ENCODE results near the gene B4GALT5.
A peak's percentile ranks its signal among the peaks of the same experiment; 100 is the strongest.
"Not testable (repeated sequence)": the region's sequence is repeated elsewhere in the genome, so short reads cannot be mapped to it uniquely, and the experiment has no call there.

Gene B4GALT5

DNA sequence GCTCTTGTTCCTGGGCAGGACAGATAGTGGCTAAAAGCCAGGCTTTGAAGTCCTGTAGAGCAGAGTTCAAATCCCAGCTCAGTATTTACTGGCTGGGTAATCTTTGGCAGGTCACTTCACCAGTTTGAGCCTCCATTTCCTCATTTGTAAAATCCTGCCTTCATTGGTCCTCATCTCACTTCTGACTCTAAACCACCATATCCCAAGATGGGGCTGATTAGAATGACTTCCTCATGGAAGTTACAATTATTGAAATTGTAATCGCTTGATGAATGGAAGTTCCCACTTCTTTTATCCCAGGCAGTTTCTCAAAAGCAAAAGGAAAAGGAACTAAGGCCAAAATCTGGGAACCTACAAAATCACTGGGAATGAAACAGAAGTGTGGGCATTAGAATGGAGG lies 35.9 kb upstream of the B4GALT5 start:
- Mint-ChIP-seq H3K36me3 (ENCODE audit: low read depth) (no peaks in the 10 kb centered on the region), H3K27ac (peak overlapping the region; percentile 71), H3K27me3 (peaks cover 3% of the 10 kb centered on the region), H3K9me3 (no peaks in the 10 kb centered on the region), H3K4me1 (ENCODE audit: low read depth) (peaks cover 29% of the 10 kb centered on the region), H3K4me3 (no peak overlapping the region)
- intact Hi-C loops (cut with micrococcal nuclease): no loop called here

DNA sequence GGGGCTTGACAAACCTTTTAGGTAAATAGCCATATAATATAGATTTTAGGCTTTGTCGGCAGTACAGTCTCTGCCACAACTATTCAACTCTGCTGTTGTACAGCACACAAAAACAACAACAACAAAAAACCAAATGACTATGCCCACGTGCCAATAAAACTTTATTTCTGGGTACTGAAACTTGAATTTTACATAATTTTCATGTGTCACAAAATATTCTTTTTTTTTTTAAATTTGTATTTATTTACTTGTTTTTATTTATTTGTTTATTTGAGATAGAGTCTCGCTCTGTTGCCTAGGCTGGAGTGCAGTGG lies 34.8 kb upstream of the B4GALT5 start:
- H3K27me3 Mint-ChIP-seq: peaks cover 3% of the 10 kb centered on the region
- H3K4me3 Mint-ChIP-seq: no peak overlapping the region
- H3K27ac Mint-ChIP-seq: no peak overlapping the region
- no peaks in the 10 kb centered on the region for H3K9me3 Mint-ChIP-seq
- peaks cover 29% of the 10 kb centered on the region for H3K4me1 Mint-ChIP-seq (ENCODE audit: low read depth)
- no peaks in the 10 kb centered on the region for H3K36me3 Mint-ChIP-seq (ENCODE audit: low read depth)
- intact Hi-C loops (cut with micrococcal nuclease): no loop called here

DNA sequence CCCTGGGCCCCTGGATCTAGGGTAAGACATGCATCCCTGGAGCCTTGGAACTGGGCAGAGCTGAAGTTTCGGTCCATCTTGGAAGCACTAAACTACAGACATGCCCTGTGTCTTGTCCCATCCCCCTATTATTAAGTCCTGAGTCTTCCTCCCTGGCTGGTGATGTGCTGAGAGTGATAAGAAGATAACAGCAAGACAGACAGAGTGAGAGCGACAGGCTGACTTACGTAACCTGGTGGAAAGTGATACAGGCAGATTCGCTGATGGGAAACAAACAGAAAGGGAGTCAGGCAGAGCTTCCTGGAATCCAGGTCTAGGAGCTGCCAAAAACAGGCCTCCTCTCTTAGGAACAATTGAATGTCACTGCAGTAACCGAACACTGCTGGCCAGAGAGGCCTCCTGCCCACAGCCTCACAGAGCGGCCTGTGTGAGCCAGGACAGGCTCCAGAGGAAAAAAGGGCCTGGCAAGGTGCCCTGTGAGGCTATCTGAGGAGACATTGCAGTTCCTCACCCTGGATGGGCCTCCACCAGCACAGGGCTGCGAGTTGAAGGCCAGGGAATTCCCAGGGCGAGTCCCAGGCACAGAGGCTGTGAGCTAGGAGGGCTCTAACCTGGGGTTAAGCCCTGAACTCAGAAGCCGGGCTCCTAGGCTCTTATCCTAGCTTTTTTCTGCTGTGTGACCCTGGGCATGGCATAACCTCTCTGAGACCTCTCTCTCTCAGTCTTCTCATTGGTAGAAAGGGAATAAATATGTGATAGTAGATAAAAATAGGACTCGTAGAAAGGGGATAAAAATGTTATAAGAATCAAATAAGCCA lies 34.2 kb upstream of the B4GALT5 start:
- Mint-ChIP-seq H3K36me3 (ENCODE audit: low read depth) (no peaks in the 10 kb centered on the region), H3K4me1 (ENCODE audit: low read depth) (peaks cover 28% of the 10 kb centered on the region), H3K4me3 (no peak overlapping the region), H3K9me3 (no peaks in the 10 kb centered on the region), H3K27ac (no peak overlapping the region), H3K27me3 (peaks cover 3% of the 10 kb centered on the region)
- intact Hi-C loops (cut with micrococcal nuclease): no loop called here

DNA sequence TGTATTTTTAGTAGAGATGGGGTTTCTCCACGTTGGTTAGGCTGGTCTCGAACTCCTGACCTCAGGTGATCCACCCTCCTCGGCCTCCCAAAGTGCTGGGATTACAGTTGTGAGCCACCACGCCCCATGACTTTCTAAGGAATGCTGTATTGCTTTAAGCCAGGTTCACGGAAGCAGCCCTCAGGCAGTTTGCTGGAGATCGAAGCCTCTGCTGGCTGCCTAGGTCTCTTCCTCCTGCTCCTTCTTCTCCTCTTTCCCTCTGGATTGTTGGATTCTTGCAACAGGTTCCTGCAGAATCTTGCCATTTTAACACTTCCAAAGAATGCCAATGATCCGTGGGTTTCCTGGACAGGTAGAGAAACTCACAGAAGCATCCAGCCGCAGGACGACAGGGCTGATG lies 29.3 kb upstream of the B4GALT5 start:
- Mint-ChIP-seq H3K27ac (no peak overlapping the region), H3K9me3 (no peaks in the 10 kb centered on the region), H3K27me3 (peaks cover 3% of the 10 kb centered on the region), H3K36me3 (ENCODE audit: low read depth) (no peaks in the 10 kb centered on the region), H3K4me1 (ENCODE audit: low read depth) (peaks cover 5% of the 10 kb centered on the region), H3K4me3 (no peak overlapping the region)
- intact Hi-C loops (cut with micrococcal nuclease): no loop called here

DNA sequence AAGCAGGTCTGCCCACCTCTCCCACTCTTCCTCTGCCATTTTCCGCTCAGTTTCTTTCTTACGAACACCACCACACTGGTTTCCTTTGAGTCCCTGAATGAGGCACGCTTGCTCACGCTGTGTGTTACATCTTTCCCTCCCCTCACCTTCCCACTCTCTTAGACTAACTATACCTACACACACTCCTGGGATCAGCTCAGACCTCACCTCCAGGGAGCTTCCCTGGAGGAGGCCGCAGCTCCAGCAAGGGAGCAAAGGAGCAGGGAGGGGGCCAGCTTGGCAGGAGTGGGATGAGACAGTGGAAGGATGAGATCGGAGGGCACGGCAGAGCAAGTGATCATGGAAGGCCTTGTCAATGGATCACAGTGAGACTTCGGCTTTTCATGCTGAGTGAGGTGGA lies 28.3 kb upstream of the B4GALT5 start:
- H3K4me1 Mint-ChIP-seq (ENCODE audit: low read depth): peaks cover 5% of the 10 kb centered on the region
- no peak overlapping the region for H3K27ac Mint-ChIP-seq
- intact Hi-C loops (cut with micrococcal nuclease): no loop called here
- H3K9me3 Mint-ChIP-seq: no peaks in the 10 kb centered on the region
- no peaks in the 10 kb centered on the region for H3K36me3 Mint-ChIP-seq (ENCODE audit: low read depth)
- H3K4me3 Mint-ChIP-seq: no peak overlapping the region
- peaks cover 3% of the 10 kb centered on the region for H3K27me3 Mint-ChIP-seq

DNA sequence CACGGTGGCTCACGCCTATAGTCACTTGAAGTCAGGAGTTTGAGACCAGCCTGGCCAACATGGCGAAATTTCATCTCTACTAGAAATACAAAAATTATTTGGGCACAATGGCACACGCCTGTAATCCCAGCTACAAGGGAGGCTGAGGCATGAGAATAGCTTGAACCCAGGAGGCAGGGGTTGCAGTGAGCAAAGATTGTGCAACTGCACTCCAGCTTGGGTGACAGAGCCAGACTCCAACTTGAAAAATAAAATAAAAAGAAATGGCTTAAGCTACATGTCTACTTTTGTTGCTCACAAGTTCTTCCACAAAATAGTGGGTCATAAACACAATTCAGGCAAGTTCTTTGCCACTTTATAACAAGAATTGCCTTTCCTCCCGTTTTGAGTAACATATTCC lies 27.1 kb upstream of the B4GALT5 start:
- H3K27ac Mint-ChIP-seq: no peak overlapping the region
- H3K9me3 Mint-ChIP-seq: no peaks in the 10 kb centered on the region
- no peaks in the 10 kb centered on the region for H3K36me3 Mint-ChIP-seq (ENCODE audit: low read depth)
- H3K4me1 Mint-ChIP-seq (ENCODE audit: low read depth): peaks cover 5% of the 10 kb centered on the region
- intact Hi-C loops (cut with micrococcal nuclease): no loop called here
- no peak overlapping the region for H3K4me3 Mint-ChIP-seq
- H3K27me3 Mint-ChIP-seq: no peaks in the 10 kb centered on the region

DNA sequence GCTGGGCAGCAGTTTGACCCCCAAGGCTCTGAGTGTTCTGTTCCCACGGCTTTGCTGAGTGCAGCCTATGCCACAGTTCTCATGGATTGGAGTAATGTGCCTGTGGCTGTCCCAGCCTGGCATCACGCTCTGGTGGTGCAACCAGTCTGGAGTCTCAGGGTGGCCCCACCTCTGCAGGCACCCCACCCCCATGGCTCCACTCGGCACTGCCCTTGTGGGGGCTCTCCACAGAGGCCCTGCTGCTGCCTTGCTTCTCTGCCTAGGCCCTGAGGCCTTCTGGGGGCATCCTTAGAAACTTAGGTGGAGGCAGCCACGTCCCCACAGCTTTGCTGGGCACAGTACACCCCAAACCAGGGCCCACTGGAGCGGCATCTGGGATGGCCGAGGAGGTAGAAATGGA lies 25.4 kb upstream of the B4GALT5 start:
- Mint-ChIP-seq H3K36me3 (ENCODE audit: low read depth) (no peaks in the 10 kb centered on the region), H3K9me3 (no peaks in the 10 kb centered on the region), H3K4me3 (no peak overlapping the region), H3K4me1 (ENCODE audit: low read depth) (peaks cover 5% of the 10 kb centered on the region), H3K27ac (no peak overlapping the region), H3K27me3 (no peaks in the 10 kb centered on the region)
- intact Hi-C loops (cut with micrococcal nuclease): no loop called here

DNA sequence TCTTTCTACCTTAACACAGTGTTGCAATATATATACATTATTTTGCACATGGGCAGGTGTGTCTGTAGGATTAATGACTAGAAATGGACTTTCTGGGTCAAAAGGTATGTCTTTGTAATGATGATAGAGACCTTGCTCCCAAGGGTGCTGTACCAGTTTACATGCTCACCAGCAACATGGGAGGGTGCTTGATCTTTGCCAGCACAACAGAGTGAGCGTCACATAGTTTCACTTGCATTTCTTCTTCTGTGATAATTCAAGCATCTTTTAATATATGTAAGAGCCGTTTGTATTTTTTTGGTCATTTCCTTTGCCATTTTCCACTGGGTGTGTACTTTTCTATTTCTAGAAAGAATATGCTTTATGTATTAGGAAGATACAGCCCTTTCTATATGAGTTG lies 23.6 kb upstream of the B4GALT5 start:
- no peak overlapping the region for H3K4me3 Mint-ChIP-seq
- no peaks in the 10 kb centered on the region for H3K27me3 Mint-ChIP-seq

DNA sequence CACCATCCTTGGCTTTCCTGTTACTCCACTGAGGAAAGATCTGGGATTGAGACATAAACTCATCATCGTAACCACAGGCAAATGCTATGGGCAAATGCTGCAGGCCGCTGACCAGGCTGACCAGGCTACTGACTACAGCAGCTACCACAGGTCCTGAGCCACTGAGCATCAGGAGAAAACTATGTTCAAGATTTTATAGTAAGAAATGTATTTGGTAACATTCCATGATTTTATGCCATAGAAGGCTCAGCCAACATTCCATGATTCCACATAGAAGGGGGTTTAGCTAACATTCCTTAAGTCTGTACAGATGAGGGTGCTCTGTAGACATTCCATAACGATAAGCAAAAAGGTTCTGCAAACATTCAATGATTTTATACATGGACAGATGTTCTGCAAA lies 16.1 kb upstream of the B4GALT5 start:
- Mint-ChIP-seq H3K27me3 (no peaks in the 10 kb centered on the region), H3K36me3 (ENCODE audit: low read depth) (no peaks in the 10 kb centered on the region), H3K4me3 (no peak overlapping the region), H3K4me1 (ENCODE audit: low read depth) (peaks cover 19% of the 10 kb centered on the region), H3K27ac (no peak overlapping the region), H3K9me3 (no peaks in the 10 kb centered on the region)
- intact Hi-C loops (cut with micrococcal nuclease): no loop called here

More for the DNA sequence above, 23.6 kb upstream of the B4GALT5 start:
- H3K4me1 Mint-ChIP-seq (ENCODE audit: low read depth): peaks cover 5% of the 10 kb centered on the region
- no peaks in the 10 kb centered on the region for H3K36me3 Mint-ChIP-seq (ENCODE audit: low read depth)
- intact Hi-C loops (cut with micrococcal nuclease): no loop called here
- no peak overlapping the region for H3K27ac Mint-ChIP-seq
- no peaks in the 10 kb centered on the region for H3K9me3 Mint-ChIP-seq

DNA sequence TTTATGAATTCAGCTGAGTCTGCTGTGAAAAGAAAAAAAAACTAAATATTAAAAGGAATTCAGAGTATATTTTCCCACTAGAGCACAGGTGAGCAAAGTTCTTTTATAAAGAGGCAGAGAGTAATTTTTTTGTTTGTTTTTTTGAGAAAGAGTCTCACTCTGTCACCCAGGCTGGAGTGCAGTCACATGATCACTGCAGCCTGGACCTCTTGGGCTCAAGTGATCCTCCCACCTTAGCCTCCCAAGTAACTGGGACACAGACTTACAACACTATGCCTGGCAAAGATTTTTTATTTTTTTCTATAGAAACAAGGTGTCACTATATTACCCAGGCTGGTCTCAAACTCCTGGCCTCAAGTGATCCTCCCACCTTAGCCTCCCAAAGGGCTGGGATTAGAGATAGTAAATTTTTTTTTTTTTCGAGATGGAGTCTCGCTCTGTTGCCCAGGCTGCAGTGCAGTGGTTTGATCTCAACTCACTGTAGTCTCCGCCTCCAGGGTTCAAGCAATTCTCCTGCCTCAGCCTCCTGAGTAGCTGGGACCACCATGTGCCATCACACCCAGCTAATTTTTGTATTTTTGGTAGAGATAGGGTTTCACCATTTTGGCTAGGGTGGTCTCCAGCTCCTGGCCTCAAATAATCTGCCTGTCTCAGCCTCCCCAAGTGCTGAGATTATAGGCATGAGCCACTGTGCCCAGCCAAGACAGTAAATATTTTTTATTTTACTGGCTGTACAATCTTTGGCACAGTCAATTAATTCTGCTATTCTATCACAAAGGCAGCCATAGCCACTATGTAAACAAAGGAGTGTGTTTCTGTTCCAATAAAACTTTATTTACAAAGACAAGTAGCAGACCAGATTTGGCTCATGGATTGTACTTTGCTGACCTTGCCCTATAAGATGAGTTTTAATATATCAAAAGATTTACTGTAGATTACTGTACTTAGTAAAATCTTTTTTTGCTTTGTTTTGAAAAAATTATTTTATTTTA lies 14.5 kb upstream of the B4GALT5 start:
- Mint-ChIP-seq H3K4me1 (ENCODE audit: low read depth) (peaks cover 24% of the 10 kb centered on the region), H3K36me3 (ENCODE audit: low read depth) (no peaks in the 10 kb centered on the region), H3K27ac (no peak overlapping the region), H3K4me3 (no peak overlapping the region), H3K9me3 (no peaks in the 10 kb centered on the region), H3K27me3 (no peaks in the 10 kb centered on the region)
- intact Hi-C loops (cut with micrococcal nuclease): no loop called here

DNA sequence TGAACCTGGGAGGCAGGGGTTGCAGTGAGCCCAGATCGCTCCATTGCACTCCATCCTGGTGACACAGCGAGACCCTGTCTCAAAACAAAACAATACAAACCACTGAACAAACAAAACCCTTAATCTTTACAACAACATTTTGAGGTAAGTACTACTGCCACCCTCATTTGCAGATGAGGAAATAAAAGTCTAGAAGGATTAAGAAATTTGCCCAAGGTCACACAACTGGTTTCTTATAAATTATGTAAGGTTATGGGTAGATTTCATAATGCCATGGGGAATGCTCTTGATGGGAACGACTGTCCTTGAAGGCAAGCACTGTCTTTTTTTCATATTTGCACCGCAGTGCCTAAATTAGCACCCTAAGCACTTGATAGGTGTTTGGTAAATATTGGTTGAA lies 13.8 kb upstream of the B4GALT5 start:
- Mint-ChIP-seq H3K36me3 (ENCODE audit: low read depth) (no peaks in the 10 kb centered on the region), H3K27me3 (no peaks in the 10 kb centered on the region), H3K4me3 (no peak overlapping the region), H3K9me3 (no peaks in the 10 kb centered on the region), H3K4me1 (ENCODE audit: low read depth) (peaks cover 24% of the 10 kb centered on the region), H3K27ac (no peak overlapping the region)
- intact Hi-C loops (cut with micrococcal nuclease): no loop called here

DNA sequence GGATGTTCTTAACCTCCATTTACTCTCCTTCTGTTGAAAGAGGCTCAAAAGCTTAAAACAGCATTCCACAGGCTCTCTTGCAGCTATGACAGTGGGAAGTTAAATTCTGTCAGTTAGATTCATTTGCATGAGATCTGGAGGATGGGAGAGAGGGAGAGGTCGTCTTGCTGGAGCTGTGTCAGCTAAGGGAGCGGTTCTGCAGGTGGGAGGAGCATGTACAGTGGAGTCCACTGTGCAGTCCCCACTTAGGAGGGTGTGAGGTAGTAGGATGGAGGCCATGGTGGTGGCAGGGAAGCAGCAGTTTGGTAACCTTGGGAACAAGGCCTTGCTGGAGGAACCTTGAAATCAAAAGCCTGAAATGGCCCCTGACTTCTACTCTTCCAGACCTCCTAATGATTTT lies 12.0 kb upstream of the B4GALT5 start:
- Mint-ChIP-seq H3K27ac (no peak overlapping the region), H3K9me3 (no peaks in the 10 kb centered on the region), H3K4me3 (no peak overlapping the region), H3K27me3 (no peaks in the 10 kb centered on the region), H3K4me1 (ENCODE audit: low read depth) (peaks cover 24% of the 10 kb centered on the region), H3K36me3 (ENCODE audit: low read depth) (no peaks in the 10 kb centered on the region)
- intact Hi-C loops (cut with micrococcal nuclease): no loop called here

DNA sequence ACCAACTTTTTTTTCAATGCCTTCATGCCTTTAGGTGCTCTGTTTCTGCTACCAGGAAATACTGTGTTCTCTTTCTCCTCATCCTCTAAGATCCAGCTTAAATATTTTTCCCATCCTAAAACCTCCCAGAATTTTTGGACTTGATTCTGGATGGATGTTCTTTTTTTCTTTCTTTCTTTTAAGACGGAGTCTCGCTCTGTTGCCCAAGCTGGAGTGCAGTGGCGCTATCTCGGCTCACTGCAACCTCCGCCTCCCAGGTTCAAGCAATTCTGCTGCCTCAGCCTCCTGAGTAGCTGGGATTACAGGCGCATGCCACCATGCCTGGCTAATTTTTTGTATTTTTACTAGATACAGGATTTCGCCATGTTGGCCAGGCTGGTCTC lies 11.5 kb upstream of the B4GALT5 start:
- H3K4me3 Mint-ChIP-seq; H3K9me3 Mint-ChIP-seq; H3K36me3 Mint-ChIP-seq (ENCODE audit: low read depth); H3K27me3 Mint-ChIP-seq; intact Hi-C loops (cut with micrococcal nuclease); H3K27ac Mint-ChIP-seq: not testable (repeated sequence)
- H3K4me1 Mint-ChIP-seq (ENCODE audit: low read depth): peaks cover 24% of the 10 kb centered on the region

DNA sequence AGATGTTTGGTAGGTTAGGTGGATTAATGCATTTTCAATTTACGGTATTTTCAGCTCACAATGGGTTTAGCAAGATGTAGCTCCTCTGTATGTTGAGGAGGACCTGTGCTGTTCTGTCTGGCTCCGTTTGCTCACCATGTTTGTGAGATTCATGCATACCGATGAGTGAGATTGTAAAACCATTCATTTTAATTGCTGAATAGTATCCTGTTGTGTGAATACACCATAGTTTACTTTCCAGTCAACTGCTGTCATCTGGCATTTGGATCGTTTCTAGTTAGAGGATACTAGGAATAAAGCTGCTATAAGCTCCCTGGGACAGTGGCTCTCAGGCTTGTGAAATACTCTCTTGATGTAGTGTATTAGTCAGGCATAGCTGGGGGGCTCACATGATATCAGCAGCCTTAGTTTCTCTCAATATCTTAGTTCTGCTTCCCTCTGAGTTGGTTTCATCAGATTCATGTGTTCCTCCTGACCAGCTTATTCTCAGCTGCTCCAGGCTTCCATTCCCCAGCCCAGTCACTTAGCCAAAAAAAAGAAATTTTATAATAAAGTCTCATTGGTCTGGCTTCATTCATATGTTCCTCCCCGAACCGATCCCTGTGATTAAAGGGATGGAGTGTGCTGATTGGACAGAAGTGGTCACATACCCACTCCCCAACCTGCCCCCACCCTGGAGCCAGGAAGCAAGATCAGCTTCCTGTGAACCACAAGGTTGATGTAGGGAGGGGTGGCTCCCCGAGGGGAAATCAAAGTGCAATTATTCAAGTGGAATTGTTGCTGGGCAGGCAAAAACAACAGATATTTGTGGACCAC lies 10.9 kb upstream of the B4GALT5 start:
- Mint-ChIP-seq H3K27me3 (no peaks in the 10 kb centered on the region), H3K36me3 (ENCODE audit: low read depth) (no peaks in the 10 kb centered on the region), H3K9me3 (no peaks in the 10 kb centered on the region), H3K4me1 (ENCODE audit: low read depth) (peaks cover 24% of the 10 kb centered on the region), H3K4me3 (no peak overlapping the region), H3K27ac (no peak overlapping the region)
- intact Hi-C loops (cut with micrococcal nuclease): no loop called here

All from dendritic cell treated with granulocyte-macrophage colony-stimulating factor and Interleukin-4, amounts not matched to agents 40 ng/mL and 50 ng/mL, for 4 days (primary cell).